ENCODE data around the gene RBM20.

RBM20 gene

DNA sequence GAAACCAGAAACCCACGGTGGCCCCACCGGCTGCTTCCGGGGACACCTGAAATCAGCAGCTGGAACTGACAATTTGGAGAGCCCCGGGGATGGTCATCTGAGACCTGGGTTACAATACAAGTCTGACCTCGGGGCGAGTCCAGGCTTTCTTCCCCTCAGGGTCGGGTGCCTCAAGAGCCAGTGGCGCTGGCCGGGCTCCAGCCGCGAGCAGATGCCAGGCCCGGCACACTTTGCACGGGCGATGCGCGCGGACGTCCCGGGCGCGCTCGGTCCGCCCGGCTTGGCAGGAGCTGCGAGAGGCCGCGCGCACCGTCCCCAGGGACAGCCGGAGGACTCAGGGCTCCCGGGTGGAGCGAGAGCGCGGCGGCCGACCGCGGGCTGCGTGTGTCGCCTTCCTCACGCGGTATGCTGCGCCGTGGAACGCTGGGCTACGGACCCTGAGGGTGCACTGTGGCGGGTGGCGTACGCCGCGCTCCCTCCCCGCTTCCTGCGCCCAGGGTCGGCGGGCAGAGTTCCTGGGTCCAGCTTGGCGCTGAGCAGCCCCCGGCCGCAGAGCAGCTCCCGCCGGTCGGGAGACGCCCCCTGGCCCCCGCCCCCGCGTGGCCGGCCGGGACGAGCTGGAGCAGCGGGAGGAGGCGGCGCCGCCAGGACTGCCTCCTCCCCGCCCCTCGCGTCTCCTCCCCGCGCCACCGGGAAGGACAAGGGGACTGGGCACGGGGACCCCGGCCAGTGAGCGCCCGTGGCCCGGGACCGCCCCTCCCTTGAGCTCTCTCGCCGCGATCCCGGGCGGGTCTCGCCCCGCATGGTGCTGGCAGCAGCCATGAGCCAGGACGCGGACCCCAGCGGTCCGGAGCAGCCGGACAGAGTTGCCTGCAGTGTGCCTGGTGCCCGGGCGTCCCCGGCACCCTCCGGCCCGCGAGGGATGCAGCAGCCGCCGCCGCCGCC, at the start of gene RBM20:
Gene RBM20 (plus strand): TSS at position 684 of the 945 bp plus-strand sequence. CDS start 119 bp downstream, at position 803.
- TF ChIP-seq, protein P1, sequence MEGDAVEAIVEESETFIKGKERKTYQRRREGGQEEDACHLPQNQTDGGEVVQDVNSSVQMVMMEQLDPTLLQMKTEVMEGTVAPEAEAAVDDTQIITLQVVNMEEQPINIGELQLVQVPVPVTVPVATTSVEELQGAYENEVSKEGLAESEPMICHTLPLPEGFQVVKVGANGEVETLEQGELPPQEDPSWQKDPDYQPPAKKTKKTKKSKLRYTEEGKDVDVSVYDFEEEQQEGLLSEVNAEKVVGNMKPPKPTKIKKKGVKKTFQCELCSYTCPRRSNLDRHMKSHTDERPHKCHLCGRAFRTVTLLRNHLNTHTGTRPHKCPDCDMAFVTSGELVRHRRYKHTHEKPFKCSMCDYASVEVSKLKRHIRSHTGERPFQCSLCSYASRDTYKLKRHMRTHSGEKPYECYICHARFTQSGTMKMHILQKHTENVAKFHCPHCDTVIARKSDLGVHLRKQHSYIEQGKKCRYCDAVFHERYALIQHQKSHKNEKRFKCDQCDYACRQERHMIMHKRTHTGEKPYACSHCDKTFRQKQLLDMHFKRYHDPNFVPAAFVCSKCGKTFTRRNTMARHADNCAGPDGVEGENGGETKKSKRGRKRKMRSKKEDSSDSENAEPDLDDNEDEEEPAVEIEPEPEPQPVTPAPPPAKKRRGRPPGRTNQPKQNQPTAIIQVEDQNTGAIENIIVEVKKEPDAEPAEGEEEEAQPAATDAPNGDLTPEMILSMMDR (conservative IDR thresholded peaks at IDR 0.05; ENCODE audit: low read depth, low read length), result no peak
- no peak for DNase-seq (ENCODE audit: low read depth)
- H3K4me3 ChIP-seq (ENCODE audit: low read length), result peak within 1 kb of the TSS; percentile 51

DNA sequence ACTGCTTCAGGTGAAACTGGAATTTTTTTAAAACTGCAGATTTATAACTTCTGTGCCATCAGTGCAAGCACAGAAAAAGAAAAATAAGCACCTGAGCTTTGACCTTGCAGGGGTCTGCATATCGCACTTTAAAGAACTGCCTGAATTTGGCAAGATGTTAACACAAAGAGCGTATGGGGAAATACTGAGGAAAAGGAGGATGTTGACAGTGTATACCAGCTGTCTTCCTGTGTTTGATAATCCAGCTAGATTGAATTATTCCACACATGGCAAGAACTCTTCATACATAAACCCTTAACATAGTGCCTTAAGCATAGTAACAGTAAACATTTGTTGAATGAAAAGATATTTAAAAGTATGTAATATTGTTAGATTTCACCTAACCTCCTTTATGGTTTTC, 46.7 kb upstream of the RBM20 start:
- no peak overlapping the region for H3K4me3 ChIP-seq (ENCODE audit: low read length)
- DNase-seq (ENCODE audit: low read depth), result no peak
- TF ChIP-seq, protein P1 (conservative IDR thresholded peaks at IDR 0.05; ENCODE audit: low read depth, low read length), result no peak

DNA sequence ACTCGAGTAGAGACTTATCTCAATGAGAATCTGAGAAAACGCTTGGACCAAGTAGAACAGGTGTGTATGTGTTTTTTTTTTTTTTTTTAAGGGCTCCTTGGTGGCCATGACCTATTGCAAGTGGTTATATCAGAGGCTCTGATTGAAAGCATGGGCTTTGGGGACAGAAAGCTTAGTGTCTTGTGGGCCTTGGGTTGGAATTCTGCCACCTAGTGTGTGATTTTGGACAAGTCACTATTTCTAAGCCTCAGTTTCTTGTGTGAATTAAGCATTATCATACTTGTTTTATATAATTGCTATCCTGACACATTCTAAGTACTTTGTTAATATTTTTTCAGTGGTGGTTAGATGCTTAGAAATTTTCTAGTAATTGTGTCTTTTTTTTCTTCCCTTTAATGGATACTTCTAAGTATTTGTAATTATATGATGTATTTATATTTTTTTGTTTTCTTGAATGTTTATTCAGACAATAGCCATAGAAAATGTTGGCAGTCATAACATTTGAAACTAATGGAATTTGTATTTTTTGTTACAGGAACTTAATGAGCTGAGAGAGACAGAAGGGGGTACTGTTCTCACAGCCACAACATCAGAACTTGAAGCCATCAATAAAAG, 43.5 kb upstream of the RBM20 start:
- no peak for DNase-seq (ENCODE audit: low read depth)
- no peak overlapping the region for H3K4me3 ChIP-seq (ENCODE audit: low read length)
- TF ChIP-seq, protein P1 (conservative IDR thresholded peaks at IDR 0.05; ENCODE audit: low read depth, low read length), result peak; percentile 64

DNA sequence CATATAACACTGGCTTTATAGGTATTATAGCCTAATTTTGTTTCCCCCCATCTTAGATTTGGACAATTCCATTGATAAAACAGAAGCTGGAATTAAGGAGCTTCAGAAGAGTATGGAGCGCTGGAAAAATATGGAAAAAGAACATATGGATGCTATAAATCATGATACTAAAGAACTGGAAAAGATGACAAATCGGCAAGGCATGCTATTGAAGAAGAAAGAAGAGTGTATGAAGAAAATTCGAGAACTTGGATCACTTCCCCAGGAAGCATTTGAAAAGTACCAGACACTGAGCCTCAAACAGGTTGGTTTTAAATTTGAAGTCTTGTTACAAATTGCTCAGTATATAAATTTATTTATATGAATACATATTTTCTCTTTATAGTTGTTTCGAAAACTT, 42.6 kb upstream of the RBM20 start:
- TF ChIP-seq, protein P1 (conservative IDR thresholded peaks at IDR 0.05; ENCODE audit: low read depth, low read length), result no peak
- no peak for DNase-seq (ENCODE audit: low read depth)
- no peak overlapping the region for H3K4me3 ChIP-seq (ENCODE audit: low read length)

DNA sequence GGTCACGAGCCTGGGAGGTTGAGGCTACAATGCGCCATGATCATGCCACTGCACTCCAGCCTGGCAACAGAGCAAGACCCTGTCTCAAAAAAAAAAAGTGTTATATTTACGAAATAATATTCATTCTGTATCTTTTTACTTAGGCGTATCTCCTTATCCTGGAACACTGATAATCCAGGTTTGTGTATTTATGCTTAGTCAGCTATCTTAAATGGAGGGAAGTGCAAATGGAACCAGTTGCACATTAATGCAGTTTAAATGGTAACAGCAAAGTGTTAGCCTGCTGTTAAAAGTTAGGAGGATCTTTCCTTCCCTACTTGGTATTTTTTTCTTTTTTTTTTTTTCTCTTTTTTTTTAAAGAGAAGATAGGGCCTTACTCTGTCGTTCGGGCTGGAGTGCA, 36.0 kb upstream of the RBM20 start:
- no peak overlapping the region for H3K4me3 ChIP-seq (ENCODE audit: low read length)
- no peak for DNase-seq (ENCODE audit: low read depth)
- TF ChIP-seq, protein P1 (conservative IDR thresholded peaks at IDR 0.05; ENCODE audit: low read depth, low read length), result no peak

DNA sequence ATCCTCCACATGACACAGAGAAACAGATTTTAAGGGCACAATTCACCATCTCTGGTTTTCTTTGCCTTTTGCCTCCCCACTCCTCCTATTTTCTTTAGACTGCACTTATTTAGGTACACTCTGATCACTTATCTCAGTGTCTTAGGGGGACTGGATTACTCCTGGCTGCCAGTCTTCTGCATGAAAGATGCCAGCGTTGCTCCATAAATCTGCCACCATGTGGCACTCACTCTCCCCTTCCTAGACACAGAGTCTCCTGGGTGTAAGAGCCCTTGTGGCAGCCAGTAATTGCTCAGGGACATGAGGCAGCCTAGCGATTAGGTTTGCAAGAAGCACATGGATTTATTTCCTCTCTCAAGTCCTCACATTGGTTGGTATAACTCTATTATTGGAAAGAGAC, 34.5 kb upstream of the RBM20 start:
- H3K4me3 ChIP-seq (ENCODE audit: low read length), result no peak overlapping the region
- TF ChIP-seq, protein P1 (conservative IDR thresholded peaks at IDR 0.05; ENCODE audit: low read depth, low read length), result no peak
- DNase-seq (ENCODE audit: low read depth), result no peak

Data from retinal pigment epithelial cell (primary cell).